Calu3 (cell line): ENCODE data around the gene KLK12. TPM values are rescaled to one million over a fixed set of nuclear protein-coding genes. Genes with fewer than 3 reads are reported as not detected.

Experiments
- BruUV-seq: library from RNA; stranded (reverse); fragments of 400-500 nt; replicated peaks from 2 replicates; lab custom pipeline; 2021; lab: Mats Ljungman, UMichigan
- CTCF ChIA-PET: fragments of 300-600 bp; sonication (Branson Sonifier 250); formaldehyde crosslinking; loops from one replicate; lab custom pipeline; 2022; ENCODE audit warnings: antibody characterized with exemption; lab: Charles Lee
- DNase-seq: peaks from one replicate; pipeline ENCODE4 v3.0.0; 2022
- H3K27ac Mint-ChIP-seq: one replicate; pipeline ENCODE4 v1.8.0; 2022; ENCODE audit warnings: mixed read lengths; ENCODE audit not compliant: unreplicated experiment
- H3K27me3 Mint-ChIP-seq: one replicate; pipeline ENCODE4 v1.8.0; 2022; ENCODE audit warnings: mixed read lengths; ENCODE audit not compliant: unreplicated experiment
- H3K36me3 Mint-ChIP-seq: one replicate; pipeline ENCODE4 v1.8.0; 2022; ENCODE audit warnings: mild to moderate bottlenecking, moderate library complexity, mixed read lengths; ENCODE audit not compliant: insufficient read depth, unreplicated experiment
- H3K4me1 Mint-ChIP-seq: one replicate; pipeline ENCODE4 v1.8.0; 2022; ENCODE audit warnings: mild to moderate bottlenecking, low read depth, mixed read lengths; ENCODE audit not compliant: unreplicated experiment
- H3K4me3 Mint-ChIP-seq: one replicate; pipeline ENCODE4 v1.8.0; 2022; ENCODE audit warnings: mild to moderate bottlenecking, low read depth, moderate library complexity, mixed read lengths; ENCODE audit not compliant: unreplicated experiment
- H3K9me3 Mint-ChIP-seq: one replicate; pipeline ENCODE4 v1.8.0; 2022; ENCODE audit warnings: low read depth, mixed read lengths; ENCODE audit not compliant: unreplicated experiment
- CTCF ChIP-seq: fragments of 200-600 bp; IDR thresholded peaks from one replicate; pipeline ENCODE4 v1.8.0; 2022; ENCODE audit warnings: antibody characterized with exemption; ENCODE audit not compliant: unreplicated experiment
- intact Hi-C: fragments of 100-400 bp; cut with micrococcal nuclease; formaldehyde crosslinking; loops from one replicate; pipeline ENCODE4 v1.10.0; 2022; ENCODE audit not compliant: unreplicated experiment
- total RNA-seq: library from RNA; stranded (reverse); gene quantifications from 2 replicates; pipeline ENCODE4 v1.2.3, GENCODE V29; 2022

KLK12 gene
- total RNA-seq, 1 experiment from 2014 or later = not detected

- Mint-ChIP-seq H3K27me3 (peaks cover 16% of the 10 kb centered on the region), H3K36me3 (peaks cover 16% of the 10 kb centered on the region), H3K9me3 (no peaks in the 10 kb centered on the region), H3K4me1 (peaks cover 28% of the 10 kb centered on the region), H3K4me3 (no peak overlapping the region), H3K27ac (no peak overlapping the region)
- intact Hi-C loops = no loop called here
- CTCF ChIA-PET = no interaction called here
- no peak for DNase-seq
- BruUV-seq = no TSS peak
- no peak for TF ChIP-seq CTCF
These were observed 9.9 kb downstream of the KLK12 start for GRCh38 chr19:51024924-51025323.

DNA sequence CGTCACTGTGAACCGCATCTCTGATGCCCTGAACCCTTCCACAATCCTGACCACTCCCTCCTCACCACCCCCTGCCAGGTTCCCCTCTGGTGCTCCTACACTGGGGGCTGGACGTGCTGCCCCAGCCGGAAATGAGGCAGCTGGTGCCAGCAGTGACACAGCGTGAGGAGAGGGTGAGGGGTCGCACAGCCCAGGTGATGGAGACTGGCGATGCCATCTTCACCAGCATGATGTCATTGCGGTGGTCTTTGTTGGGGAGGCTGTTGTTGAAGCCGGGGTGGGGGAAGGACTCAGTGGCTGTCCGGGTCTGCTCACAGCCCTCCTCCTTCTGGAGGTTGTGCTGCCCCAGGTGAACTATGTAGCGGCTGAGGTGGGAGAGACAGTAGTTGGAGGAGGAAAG is 10.9 kb downstream of the KLK12 start:
- BruUV-seq = no TSS peak
- DNase-seq = no peak
- peaks cover 33% of the 10 kb centered on the region for H3K4me1 Mint-ChIP-seq
- no peak for TF ChIP-seq CTCF
- CTCF ChIA-PET = interaction anchor here (0.6 kb wide), 1 partner anchor 38 kb away, joined by 3 read pairs; no protein-coding TSS in a partner anchor
- H3K4me3 Mint-ChIP-seq = no peak overlapping the region
- H3K27ac Mint-ChIP-seq = no peak overlapping the region
- intact Hi-C loops = no loop called here
- H3K36me3 Mint-ChIP-seq = peaks cover 25% of the 10 kb centered on the region
- H3K9me3 Mint-ChIP-seq = no peaks in the 10 kb centered on the region
- peaks cover 16% of the 10 kb centered on the region for H3K27me3 Mint-ChIP-seq

GRCh38 chr19:51022526-51022925 is 12.3 kb downstream of the KLK12 start:
- Mint-ChIP-seq H3K36me3 (peaks cover 37% of the 10 kb centered on the region), H3K27me3 (peaks cover 15% of the 10 kb centered on the region), H3K4me1 (peaks cover 43% of the 10 kb centered on the region), H3K9me3 (no peaks in the 10 kb centered on the region), H3K27ac (no peak overlapping the region), H3K4me3 (no peak overlapping the region)
- no peak for TF ChIP-seq CTCF
- DNase-seq = no peak
- CTCF ChIA-PET = no interaction called here
- intact Hi-C loops = no loop called here
- no TSS peak for BruUV-seq

- Mint-ChIP-seq H3K27ac (no peak overlapping the region), H3K9me3 (no peaks in the 10 kb centered on the region), H3K4me1 (peaks cover 32% of the 10 kb centered on the region), H3K36me3 (peaks cover 41% of the 10 kb centered on the region), H3K4me3 (no peak overlapping the region), H3K27me3 (peaks cover 1% of the 10 kb centered on the region)
- DNase-seq = peak; percentile 61
- CTCF ChIA-PET = interaction anchor here (0.7 to 2.2 kb wide), 22 partner anchors 12 to 679 kb away, joined by 3 to 37 read pairs (median 4); partner anchors contain the start of gene KLK13
- peak; percentile 59 for TF ChIP-seq CTCF
- intact Hi-C loops = loop anchor here (1.0 kb wide), 1 partner anchor 76 kb away; no protein-coding TSS in a partner anchor
- BruUV-seq = no TSS peak
These were observed 13.7 kb downstream of the KLK12 start for GRCh38 chr19:51020988-51021651.
